Stimulated activated CD8-positive, alpha-beta memory T cell treated with anti-CD3 and anti-CD28 coated beads, Interleukin-15, amount 100 ng/mL, for 4 hours (primary cell): ENCODE results near the gene NCAM2.

Experiments
- DNase-seq, 2 donors: peaks; one replicate each; pipeline ENCODE4 v3.0.0-alpha.2; 2020; ENCODE audit warnings: low read depth in 2 of 2

The NCAM2 gene

DNA sequence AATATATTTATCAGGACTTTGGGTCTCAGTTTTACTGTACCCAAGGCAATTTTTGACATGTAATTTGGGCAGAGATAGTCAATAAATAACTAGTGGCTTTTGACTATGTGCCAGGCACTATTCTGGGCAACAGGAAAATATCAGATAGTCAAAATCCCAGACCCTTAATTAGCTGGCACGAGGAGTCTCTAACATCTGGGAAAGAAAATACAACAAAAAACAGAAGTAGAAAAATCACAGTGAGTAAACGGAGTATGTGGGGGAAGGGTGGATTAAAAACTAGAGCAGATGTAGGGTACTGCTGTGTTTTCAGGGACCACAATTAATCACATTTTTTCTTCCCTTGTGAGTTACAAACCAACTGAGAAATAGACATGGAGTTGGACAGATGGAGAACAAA lies 217.8 kb downstream of the NCAM2 start:
- DNase-seq = no peak

DNA sequence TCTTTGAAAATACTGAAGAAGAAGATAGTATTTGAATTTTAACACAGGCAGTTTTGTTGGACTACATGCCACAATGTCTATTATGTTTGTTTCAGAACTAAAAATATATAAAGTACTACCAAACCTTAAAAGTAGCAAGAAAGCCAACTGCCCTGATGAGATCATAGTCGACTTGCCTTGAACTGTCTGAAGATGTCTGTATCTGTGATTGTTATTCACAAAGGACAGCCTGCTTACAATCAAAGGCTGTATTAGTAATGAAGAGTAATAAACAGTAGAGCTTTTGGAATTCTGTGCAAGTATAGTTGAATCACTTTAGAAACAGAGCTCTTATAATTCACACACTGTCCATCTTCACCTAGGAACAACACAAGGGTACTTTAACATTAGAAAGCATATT lies 228.3 kb downstream of the NCAM2 start:
- DNase-seq = no peak

DNA sequence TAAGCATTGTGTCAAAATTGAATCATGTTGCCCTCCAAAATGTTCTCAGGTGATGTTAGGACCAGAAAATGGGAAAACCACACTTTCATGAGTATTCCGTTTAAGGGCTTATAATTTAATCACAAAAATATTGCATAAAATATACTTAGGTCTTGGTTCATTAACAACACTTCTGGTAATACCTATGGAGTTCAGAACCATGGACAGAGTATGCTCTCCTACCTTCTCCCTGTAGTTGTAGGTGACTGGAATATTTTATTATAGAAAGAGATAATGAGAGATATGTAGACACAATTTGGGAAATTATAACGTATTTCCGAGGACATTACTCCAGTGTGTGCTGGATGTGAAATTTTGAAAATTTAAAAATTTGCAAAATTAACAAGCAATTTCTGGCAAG lies 232.5 kb downstream of the NCAM2 start:
- DNase-seq = no peak

DNA sequence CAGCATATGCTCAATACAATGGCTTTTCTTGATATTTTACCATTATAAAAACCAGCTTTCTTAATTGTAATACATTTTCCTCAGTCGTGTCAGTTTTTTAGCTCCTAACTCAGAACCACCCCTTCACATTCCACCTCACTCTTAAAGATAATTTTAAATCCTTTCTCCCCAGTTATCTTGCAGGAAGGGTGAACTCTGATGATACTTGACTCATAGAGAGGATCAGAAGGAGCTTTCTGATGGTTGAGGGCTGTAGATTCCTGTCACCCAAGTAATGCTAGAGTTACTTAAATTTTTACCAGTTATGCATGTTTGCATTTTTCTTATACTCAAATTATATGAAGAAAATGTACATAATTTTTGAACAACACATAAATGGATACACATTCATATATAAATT lies 233.7 kb downstream of the NCAM2 start:
- no peak for DNase-seq

DNA sequence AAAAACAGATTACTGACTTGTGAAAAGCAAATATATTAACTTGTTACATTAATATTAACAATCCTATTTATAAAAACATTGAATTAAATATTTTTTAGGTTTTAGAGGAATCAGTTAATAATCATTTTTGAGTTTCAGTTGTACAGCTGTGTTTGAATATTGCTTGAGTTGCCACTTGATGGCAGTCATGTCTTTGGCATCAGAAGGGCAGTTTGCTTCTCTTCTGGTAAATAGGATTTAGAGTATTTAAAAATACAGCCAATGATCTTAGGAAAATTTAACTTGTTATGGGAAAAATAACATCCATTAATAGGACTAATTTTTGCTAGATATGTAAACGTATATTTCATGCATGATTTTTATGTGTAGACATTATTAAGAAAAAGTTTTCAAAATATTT lies 234.1 kb downstream of the NCAM2 start:
- DNase-seq = no peak

DNA sequence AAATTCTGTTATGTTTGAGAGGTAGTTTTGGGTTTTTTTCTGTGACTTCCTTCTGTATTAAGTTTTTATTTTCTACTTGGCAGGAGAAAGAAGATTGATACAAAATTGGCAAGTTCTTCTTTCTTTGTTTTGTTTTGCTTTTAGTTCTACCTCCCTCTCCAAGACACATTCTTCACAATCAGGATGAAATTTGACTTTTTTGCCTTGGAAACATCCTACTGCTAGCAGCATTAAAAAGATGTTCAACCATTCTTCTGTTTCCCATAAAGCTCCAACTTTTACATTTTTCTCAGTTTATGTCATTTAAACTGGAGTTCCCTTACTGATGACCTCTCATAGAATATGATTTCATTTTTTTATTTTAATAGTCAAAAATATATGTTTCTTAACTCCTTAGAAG lies 234.8 kb downstream of the NCAM2 start:
- DNase-seq = no peak

DNA sequence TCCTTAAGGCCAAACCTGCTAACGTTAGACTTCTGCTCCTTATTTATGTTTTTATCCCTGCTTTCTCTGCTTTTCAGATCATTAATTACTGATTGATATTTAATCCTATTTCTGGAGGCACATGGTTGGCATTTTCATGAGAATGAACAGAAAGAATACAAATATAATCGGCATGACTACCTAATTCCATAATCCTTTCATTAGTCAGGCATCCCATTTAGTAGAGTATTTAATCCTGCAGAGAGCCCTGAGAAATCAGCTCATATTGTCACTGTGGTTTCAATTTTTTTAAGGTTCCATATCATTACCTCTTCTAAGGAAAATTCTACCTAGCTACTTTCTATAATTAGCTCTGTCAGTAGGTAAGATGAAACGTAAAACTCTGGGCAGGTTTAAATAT lies 238.8 kb downstream of the NCAM2 start:
- no peak for DNase-seq

DNA sequence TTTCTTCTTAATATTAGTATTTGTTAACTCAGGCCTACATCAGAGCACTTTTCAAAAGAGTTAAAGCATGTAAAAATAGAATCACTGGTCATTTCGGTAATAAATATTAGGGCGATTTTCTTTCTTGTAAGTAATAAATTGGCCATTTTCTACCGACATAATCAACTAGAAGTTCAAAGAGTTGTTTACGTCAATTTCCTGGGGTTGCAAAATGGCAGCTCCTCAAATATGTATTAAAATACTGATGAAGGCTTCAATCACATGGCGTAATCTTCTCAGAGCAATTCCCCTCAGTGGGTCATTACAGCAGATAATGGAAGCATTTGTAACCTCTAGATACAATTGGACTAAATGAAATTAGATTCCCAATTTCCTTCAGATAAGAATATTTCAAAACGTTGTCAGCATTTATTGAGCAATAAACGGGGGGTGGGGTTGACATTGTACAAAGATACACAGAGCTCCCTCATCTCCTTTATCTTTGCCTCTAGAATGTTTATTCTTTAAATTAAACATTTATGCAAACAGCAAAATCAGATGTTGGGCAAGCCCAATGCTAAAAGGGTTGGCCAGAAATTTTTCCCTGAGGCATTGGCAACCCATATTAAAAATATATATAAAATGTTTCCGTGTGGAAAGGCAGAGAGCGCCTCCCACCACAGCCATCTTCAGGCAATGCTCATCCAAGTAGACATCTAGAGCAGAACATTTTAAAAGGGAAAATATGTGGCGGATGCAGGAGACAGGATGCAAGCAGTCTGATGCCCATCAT lies 240.6 kb downstream of the NCAM2 start:
- no peak for DNase-seq

DNA sequence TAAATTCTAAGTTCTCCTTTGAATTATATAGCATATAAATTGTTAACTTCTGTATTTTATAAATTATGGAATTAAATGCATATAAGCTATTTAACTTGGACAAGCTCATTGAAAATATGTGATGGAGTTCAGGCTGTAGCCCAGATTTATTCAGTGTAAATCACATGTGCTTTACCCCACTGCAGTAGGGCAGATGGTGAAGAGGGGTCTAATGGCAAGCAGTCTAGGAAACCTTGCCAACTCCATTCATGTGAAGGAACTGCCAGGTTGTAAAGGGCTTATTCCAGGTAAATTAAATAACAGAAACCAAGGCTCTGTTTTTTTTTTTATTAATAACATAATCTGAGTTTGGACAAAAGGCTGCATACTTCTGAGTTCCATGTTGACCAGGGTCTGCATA lies 243.2 kb downstream of the NCAM2 start:
- no peak for DNase-seq

DNA sequence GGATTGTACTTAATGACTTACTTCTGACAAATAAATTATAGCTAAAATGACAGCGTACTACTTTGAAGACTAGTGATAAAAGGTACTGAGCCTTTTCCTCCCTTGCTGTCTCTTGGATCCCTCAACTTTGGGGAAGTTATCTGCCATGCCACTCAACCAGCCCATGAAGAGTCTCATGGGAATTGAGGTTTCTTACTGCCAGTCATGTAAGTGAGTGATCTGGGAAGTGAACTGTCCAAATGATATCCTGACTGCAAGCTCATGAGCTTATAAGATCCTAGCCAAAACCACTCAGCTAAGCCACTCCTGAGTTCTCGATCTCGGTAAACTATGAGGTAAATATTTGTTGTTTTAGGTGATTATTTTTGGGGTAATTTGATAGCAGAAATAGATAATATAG lies 247.8 kb downstream of the NCAM2 start:
- no peak for DNase-seq

DNA sequence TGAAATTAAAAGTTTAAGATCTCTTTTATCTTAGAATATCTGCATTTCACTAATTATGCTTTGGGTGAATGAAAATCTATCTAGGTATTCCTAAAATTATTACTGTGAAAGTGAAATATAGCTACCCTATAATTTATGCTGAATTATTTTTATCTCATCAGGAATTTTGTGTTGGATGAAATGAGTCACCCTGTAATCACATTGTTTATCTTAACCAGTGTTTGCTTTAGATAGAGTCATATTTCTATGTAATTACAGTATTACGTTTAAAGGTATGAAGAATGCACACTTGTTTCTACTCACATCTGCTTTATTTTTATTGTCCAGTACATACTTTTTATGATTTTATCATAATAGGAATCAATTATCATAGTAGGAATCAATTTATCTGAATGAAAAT lies 249.2 kb downstream of the NCAM2 start:
- no peak for DNase-seq

DNA sequence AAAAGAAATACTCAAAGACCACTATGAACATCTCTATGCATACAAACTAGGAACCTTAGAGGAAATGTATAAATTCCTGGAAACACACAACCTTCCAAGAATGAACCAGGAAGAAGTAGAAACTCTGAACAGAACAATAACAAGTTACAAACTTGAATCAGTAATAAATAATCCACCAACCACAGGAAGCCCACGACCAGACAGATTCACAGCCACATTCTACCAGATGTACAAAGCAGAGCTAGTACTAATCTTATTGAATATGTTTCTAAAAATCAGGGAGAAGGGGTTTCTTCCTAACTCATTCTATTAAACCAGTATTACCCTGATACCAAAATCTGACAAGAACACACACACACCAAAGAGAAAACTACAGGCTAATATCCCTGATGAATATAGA lies 263.8 kb downstream of the NCAM2 start:
- no peak for DNase-seq

DNA sequence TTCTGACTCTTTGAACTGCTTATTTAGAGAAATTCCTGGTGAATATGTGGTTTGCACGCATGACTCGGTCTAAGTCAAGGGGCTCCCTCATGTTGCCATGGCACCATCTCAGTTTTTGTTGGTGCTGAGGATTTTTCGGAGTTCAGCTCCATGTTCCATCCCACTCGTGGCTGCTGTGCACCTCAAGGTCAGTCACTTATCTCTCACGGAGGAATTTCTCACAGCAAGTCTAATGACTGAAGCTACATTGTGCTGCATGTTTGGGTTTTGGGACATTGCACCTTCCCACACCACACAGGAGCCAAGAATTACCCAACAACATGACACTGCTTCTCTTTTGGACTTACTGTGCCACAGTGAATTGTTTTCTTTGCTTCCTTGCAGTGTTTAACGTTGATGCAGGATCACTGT lies 269.9 kb downstream of the NCAM2 start:
- no peak for DNase-seq

DNA sequence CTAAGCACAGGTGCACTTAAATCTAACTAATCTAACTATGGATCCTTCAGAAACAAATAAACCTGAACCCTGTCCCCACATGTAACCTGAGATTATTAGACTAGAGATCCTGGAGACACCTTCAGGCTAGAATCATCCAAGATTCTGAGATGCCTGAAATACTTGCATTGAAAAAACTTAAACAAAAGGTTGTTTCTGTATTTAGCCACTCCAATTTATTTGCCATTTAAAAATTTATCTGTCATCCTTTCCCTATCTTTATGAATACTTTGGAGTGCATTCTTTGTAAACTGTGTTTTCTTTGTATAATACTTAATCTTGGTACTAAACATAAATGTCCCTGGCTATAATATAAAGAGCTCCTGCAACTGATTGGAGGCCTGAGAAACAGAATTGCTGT lies 270.7 kb downstream of the NCAM2 start:
- DNase-seq = no peak

DNA sequence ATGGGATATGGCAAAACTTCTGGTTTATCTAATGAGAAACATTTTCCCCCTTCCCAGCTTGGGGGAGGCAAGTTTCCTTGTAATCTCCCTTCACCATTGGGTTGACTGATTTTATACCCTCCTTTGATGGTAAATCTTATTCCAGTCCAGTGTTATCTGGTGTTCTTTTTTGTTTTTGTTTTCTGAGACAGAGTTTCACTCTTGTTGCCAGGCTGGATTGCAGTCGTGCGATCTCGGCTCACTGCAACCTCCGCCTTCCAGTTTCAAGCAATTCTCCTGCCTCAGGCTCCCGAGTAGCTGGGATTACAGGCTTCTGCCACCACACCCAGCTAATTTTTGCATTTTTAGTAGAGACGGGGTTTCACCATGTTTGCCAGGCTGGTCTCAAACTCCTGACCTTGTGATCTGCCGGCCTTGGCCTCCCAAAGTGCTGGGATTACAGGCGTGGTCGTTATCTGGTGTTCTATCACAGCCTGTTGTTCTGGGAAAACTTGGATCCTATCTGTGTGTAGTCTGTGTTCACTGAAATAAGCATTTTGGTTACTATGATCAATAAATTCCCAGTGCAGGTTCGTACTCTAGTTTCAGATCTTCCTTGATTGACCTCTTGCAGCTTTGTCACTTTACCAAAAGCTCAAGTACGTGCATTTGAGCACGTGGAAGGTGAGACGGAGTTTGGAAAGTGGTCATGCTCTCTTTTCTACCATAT lies 281.1 kb downstream of the NCAM2 start:
- no peak for DNase-seq

DNA sequence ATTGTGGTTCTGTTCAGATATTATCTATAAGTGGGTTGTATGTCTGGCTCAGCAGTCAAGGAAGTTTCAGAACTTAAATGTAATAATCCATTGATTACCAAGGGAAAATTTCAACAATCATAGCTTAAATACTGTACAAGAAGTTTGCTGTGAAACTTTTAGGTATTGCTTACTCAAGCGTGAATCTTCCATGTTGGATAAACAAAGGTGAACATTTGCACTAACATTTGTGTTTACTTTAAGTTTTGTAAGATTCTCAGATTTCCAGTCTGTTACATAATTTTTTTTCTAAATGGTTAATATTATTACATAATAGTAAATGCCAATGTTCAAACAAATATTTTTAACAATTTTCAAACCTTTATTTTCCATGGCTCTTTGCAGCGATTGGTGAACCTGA lies 285.6 kb downstream of the NCAM2 start:
- no peak for DNase-seq

DNA sequence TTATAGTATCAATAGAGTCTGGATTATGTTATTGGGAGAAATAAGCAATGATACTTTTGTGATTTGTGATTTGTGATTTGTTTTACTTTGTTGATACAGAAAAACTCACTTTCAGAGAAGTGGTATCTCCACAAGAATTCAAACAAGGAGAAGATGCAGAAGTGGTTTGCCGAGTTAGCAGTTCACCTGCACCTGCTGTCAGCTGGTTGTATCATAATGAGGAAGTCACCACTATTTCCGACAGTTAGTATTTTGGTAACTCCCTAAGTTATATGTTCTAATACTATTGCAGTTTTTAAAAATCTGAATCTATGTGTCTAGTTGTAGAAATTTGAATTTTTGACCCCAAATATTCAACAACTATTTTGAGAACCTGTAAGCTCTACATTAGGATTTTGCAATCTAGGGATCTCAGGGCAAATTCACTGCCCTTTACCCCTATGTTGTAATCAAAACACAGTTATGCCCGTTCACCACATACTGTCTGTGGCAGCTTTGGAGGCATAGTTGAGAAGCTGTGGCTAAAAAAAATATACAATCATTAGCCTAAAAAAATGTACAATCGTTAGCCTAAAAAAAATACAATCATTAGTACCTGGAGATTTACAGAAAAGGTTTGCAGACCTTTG lies 288.1 kb downstream of the NCAM2 start:
- DNase-seq = no peak

DNA sequence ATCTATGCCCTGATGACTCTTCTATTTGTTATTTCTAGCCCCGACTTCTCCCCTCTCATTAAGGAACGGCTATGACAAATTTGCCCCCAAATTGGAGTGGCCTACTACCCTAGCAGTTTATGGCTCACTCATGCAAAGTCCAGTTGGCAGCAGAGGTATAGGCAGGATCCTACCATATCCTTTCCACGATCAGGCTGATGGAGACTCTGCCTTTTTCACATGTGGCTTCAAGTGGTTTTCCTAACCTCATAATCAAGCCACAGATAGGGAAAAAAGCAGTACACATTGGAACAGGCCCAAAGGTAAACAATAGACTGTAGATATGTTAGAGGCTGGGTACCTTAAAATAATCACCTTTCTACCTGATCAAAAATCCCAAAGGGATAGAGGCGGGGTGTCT lies 292.5 kb downstream of the NCAM2 start:
- DNase-seq = no peak

DNA sequence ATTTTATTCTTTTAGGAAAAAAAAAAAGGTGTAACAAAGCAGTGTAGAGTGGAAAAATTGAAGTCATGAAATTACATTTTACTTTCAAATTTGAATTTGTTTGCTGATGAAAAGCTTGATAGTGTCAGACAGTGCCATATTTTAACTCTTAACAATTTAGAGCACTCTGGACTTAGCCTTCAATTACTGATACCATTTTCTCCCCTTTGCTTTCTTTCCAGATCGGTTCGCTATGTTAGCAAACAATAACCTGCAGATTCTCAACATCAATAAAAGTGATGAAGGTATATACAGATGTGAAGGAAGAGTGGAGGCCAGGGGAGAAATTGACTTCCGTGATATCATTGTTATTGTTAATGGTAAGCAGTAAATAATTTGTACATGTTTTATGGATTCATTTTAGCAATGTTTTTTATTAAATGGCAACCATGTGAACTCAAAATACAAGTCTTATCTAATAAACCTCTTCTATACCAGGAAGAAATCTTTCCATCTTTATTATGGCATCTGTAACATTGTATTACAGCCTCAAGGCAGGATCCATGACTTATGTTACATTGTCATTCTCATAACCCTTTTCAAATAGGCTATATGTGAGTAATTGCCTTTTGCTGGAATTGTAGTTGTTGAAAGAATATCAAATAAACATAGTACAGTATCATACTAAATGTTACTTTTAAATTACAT lies 293.8 kb downstream of the NCAM2 start:
- no peak for DNase-seq

DNA sequence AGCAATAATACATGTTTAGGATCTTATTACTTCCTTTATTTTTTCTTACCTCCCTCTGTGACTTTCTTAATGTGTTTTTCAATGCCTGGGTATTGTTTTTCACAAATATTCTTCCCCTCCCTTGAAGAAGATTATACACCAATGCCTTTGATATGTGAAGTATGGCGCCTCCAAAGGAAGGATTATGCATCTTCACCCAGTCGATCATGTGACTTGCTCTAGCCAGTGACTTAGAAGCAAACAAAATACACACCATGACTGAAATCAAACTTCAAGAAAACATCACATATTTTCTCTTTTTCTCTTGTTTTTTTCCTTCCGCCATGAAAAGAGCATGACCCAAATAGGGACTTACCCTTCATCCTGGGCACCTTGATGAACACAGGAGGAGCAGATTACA lies 297.1 kb downstream of the NCAM2 start:
- DNase-seq = no peak

DNA sequence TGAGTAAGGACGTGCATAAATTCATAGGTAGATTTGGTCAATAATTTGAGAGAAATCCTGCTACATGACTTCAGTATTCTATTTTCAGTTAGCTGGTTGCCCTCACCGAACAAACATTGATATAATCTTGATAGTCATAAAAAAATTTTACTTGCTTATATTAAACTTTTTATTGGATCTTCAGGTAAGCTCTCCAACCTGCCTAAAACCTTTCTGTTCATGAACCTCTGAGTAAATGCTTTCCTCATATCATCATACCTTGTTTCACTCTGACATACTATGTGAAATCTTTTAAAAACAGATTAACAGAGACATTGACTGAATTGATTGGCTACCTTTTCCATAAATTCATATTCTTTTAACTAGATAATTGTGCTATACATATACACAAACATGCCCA lies 299.0 kb downstream of the NCAM2 start:
- no peak for DNase-seq

DNA sequence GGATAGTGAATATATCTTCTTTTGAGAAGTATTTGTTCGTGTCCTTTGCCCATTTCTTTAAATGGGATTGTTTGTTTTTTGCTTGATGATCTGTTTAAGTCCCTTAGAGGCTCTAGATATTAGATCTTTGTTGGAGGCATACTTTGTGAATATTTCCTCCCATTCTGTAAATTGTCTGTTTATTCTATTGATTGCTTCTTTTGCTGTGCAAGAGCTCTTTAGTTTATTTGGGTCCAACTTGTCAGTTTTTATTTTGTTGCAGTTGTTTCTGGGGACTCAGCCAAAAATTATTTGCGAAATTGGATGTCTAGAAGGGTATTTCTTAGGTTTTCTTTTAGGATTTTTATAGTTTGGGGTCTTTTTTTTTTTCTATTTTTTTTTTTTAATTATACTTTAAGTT lies 302.8 kb downstream of the NCAM2 start:
- no peak for DNase-seq

DNA sequence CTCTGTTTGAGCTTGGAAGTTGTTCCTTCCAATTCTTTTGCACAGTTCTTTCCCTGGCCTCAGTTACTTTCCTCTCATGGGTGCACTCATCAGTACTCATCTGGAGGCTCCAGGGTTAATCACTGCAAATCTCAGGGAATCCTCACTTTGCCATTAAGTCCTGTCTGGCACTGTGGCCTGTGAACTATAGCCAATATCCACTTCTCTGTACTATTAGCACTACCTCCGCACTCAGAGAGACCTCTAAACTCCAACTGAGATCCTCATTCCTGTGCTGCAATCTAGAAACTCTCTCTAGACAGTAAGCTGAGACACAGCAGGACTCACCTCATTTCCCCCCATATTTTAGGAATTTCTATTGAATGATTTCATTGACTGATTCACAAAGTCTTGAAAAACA lies 311.3 kb downstream of the NCAM2 start:
- no peak for DNase-seq
